ENCODE data around the gene ANKS1B.
"Not testable (repeated sequence)": the region's sequence is repeated elsewhere in the genome, so short reads cannot be mapped to it uniquely, and the experiment has no call there.

ANKS1B gene

GRCh38 chr12:99722690-99723486 lies 261.8 kb downstream of the ANKS1B start:
- no peak for DNase-seq (ENCODE audit: low read depth)
- no peak overlapping the region for H3K4me3 ChIP-seq (ENCODE audit: low read depth, low read length)
- TF ChIP-seq CTCF (IDR thresholded peaks at IDR 0.05; ENCODE audit: insufficient read depth, low read depth, low read length, missing control alignments), result no peak

- no peak for DNase-seq (ENCODE audit: low read depth)
- no peak overlapping the region for H3K4me3 ChIP-seq (ENCODE audit: low read depth, low read length)
- TF ChIP-seq CTCF (IDR thresholded peaks at IDR 0.05; ENCODE audit: insufficient read depth, low read depth, low read length, missing control alignments), result no peak
Measured at GRCh38 chr12:99721715-99722275, 262.9 kb downstream of the ANKS1B start.

- DNase-seq (ENCODE audit: low read depth); H3K4me3 ChIP-seq (ENCODE audit: low read depth, low read length): not testable (repeated sequence)
Measured at GRCh38 chr12:99720083-99720465, 264.7 kb downstream of the ANKS1B start.

- not testable (repeated sequence) for DNase-seq (ENCODE audit: low read depth); H3K4me3 ChIP-seq (ENCODE audit: low read depth, low read length)
Measured at GRCh38 chr12:99719411-99720082, 265.2 kb downstream of the ANKS1B start.

- H3K4me3 ChIP-seq (ENCODE audit: low read depth, low read length); DNase-seq (ENCODE audit: low read depth): not testable (repeated sequence)
Measured at GRCh38 chr12:99715841-99716510, 268.8 kb downstream of the ANKS1B start.

GRCh38 chr12:99714921-99715320 lies 269.8 kb downstream of the ANKS1B start:
- DNase-seq (ENCODE audit: low read depth); H3K4me3 ChIP-seq (ENCODE audit: low read depth, low read length): not testable (repeated sequence)

GRCh38 chr12:99713946-99714520 lies 270.7 kb downstream of the ANKS1B start:
- no peak overlapping the region for H3K4me3 ChIP-seq (ENCODE audit: low read depth, low read length)
- TF ChIP-seq CTCF (IDR thresholded peaks at IDR 0.05; ENCODE audit: insufficient read depth, low read depth, low read length, missing control alignments), result no peak
- DNase-seq (ENCODE audit: low read depth), result no peak

GRCh38 chr12:99712281-99712680 lies 272.5 kb downstream of the ANKS1B start:
- H3K4me3 ChIP-seq (ENCODE audit: low read depth, low read length), result no peak overlapping the region
- TF ChIP-seq CTCF (IDR thresholded peaks at IDR 0.05; ENCODE audit: insufficient read depth, low read depth, low read length, missing control alignments), result no peak
- DNase-seq (ENCODE audit: low read depth), result no peak

Measured in GM12865 (cell line).